H1 (cell line): Measurements from ENCODE around the gene NDP. TPM values are rescaled to one million over a fixed set of nuclear protein-coding genes. Genes with fewer than 3 reads are reported as not detected.
A peak's percentile ranks its signal among the peaks of the same experiment; 100 is the strongest.

Experiments
- CTCF ChIA-PET: fragments of 300-600 bp; sonication (Branson Sonifier 250); formaldehyde crosslinking; loops from one replicate; lab custom pipeline; 2021; ENCODE audit not compliant: partially characterized antibody; lab: Charles Lee
- POLR2A ChIA-PET: fragments of 300-600 bp; sonication (Branson Sonifier 250); formaldehyde crosslinking; loops from one replicate; lab custom pipeline; 2021; ENCODE audit warnings: inconsistent platforms; ENCODE audit not compliant: partially characterized antibody; lab: Charles Lee
- DNase-seq, 2 experiments: peaks; one replicate each; pipeline versions ENCODE4 v3.0.0 to v3.0.0-alpha.2; 2010 to 2022; ENCODE audit warnings: low spot score in 2 of 2, low read depth in 1 of 2, mixed read lengths in 1 of 2
- FAIRE-seq: peaks from 2 replicates; lab custom pipeline; 2011; peaks lifted over from hg19 to GRCh38; lab: Jason Lieb, UNC
- H2AFZ ChIP-seq: 2 replicates; pipeline ENCODE4 v1.8.1; 2012; ENCODE audit warnings: low read length, inconsistent platforms
- H2AK5ac ChIP-seq: 2 replicates; pipeline ENCODE4 v1.6.1; 2013; ENCODE audit warnings: low read depth, low read length
- H2BK120ac ChIP-seq: replicated peaks from 2 replicates; pipeline ENCODE3; 2013; ENCODE audit warnings: low read depth, low read length, inconsistent platforms
- H2BK12ac ChIP-seq: 2 replicates; pipeline ENCODE4 v1.6.1; 2013; ENCODE audit warnings: low read depth, low read length
- H2BK15ac ChIP-seq: 2 replicates; pipeline ENCODE4 v1.6.1; 2013; ENCODE audit warnings: low read length
- H2BK20ac ChIP-seq: 2 replicates; pipeline ENCODE4 v1.6.1; 2013; ENCODE audit warnings: low read length
- H2BK5ac ChIP-seq: 2 replicates; pipeline ENCODE4 v1.6.1; 2013; ENCODE audit warnings: low read depth, low read length
- H3K14ac ChIP-seq: 2 replicates; pipeline ENCODE4 v1.6.1; 2013; ENCODE audit warnings: inconsistent platforms; ENCODE audit not compliant: insufficient read length
- H3K18ac ChIP-seq: 2 replicates; pipeline ENCODE4 v1.6.1; 2013; ENCODE audit warnings: low read length; ENCODE audit errors: extremely low read depth
- H3K23ac ChIP-seq: 2 replicates; pipeline ENCODE4 v1.6.1; 2013; ENCODE audit warnings: inconsistent platforms; ENCODE audit not compliant: insufficient read length
- H3K23me2 ChIP-seq: 2 replicates; pipeline ENCODE4 v1.6.1; 2013; ENCODE audit warnings: low read depth, low read length
- H3K27ac ChIP-seq: 2 replicates; pipeline ENCODE4 v1.6.1; 2011; ENCODE audit warnings: low read depth, low read length, inconsistent platforms
- H3K27me3 ChIP-seq, 4 experiments: replicated peaks in 1 of 4; 1 replicate in 1 of 4; 2 replicates in 3 of 4; pipeline versions ENCODE4 v1.6.1 to v1.8.1; 2011 to 2013; ENCODE audit warnings: low read length in 3 of 4, mild to moderate bottlenecking in 3 of 4, inconsistent platforms in 2 of 4, mixed read lengths in 2 of 4, moderate library complexity in 1 of 4; ENCODE audit not compliant: control insufficient read depth in 3 of 4, insufficient read depth in 3 of 4; ENCODE audit errors: extremely low read depth in 1 of 4
- H3K36me3 ChIP-seq, 4 experiments: 2 replicates each; pipeline versions ENCODE4 v1.6.1 to v1.8.1; 2011 to 2013; ENCODE audit warnings: mild to moderate bottlenecking in 4 of 4, low read length in 3 of 4, moderate library complexity in 2 of 4, control low read depth in 1 of 4, inconsistent platforms in 1 of 4; ENCODE audit not compliant: insufficient read depth in 4 of 4, control insufficient read depth in 2 of 4
- H3K4ac ChIP-seq: replicated peaks from 2 replicates; pipeline ENCODE3; 2013; ENCODE audit warnings: low read length, low read depth, mixed read lengths, inconsistent platforms; ENCODE audit not compliant: insufficient read length
- H3K4me1 ChIP-seq, 4 experiments: replicated peaks in 1 of 4; 1 replicate in 1 of 4; 2 replicates in 3 of 4; pipeline versions ENCODE4 v1.6.1 to v1.8.1; 2011 to 2013; ENCODE audit warnings: low read length in 3 of 4, inconsistent platforms in 2 of 4, mixed read lengths in 1 of 4; ENCODE audit not compliant: insufficient read depth in 4 of 4, control insufficient read depth in 3 of 4
- H3K4me2 ChIP-seq, 2 experiments: 2 replicates each; pipeline versions ENCODE4 v1.6.1 to v1.8.1; 2011 to 2013; ENCODE audit warnings: low read depth in 2 of 2, low read length in 2 of 2, control low read depth in 1 of 2, inconsistent platforms in 1 of 2, mild to moderate bottlenecking in 1 of 2; ENCODE audit not compliant: insufficient read depth in 1 of 2
- H3K4me3 ChIP-seq, 4 experiments: fragments of 200-600, 300-600 bp in 1 of 4; sonication (generic), shearing (Covaris generic), sonication (Bioruptor Twin) in 1 of 4; 2 replicates each; pipeline versions ENCODE4 v1.5.1 to v1.8.1; 2011 to 2016; ENCODE audit warnings: low read length in 4 of 4, low read depth in 3 of 4, control low read depth in 2 of 4, inconsistent platforms in 2 of 4, mild to moderate bottlenecking in 2 of 4, mixed read lengths in 1 of 4, moderate library complexity in 1 of 4; ENCODE audit not compliant: insufficient read depth in 2 of 4; ENCODE audit errors: extremely low read depth in 1 of 4
- H3K56ac ChIP-seq: replicated peaks from 2 replicates; pipeline ENCODE3; 2013; ENCODE audit warnings: low read depth, mild to moderate bottlenecking, mixed read lengths, low read length, inconsistent platforms; ENCODE audit not compliant: insufficient read length
- H3K79me1 ChIP-seq: 2 replicates; pipeline ENCODE4 v1.6.1; 2013; ENCODE audit warnings: low read depth, low read length, control low read depth
- H3K79me2 ChIP-seq, 2 experiments: 2 replicates each; pipeline versions ENCODE4 v1.6.1 to v1.8.1; 2012 to 2013; ENCODE audit warnings: low read length in 2 of 2, mild to moderate bottlenecking in 2 of 2, inconsistent platforms in 1 of 2; ENCODE audit not compliant: insufficient read depth in 2 of 2, control insufficient read depth in 1 of 2
- H3K9ac ChIP-seq, 4 experiments: replicated peaks in 1 of 4; 1 replicate in 1 of 4; 2 replicates in 3 of 4; pipeline versions ENCODE4 v1.6.1 to v1.8.1; 2011 to 2013; ENCODE audit warnings: low read depth in 3 of 4, low read length in 3 of 4, control low read depth in 2 of 4, mild to moderate bottlenecking in 2 of 4, moderate library complexity in 2 of 4, inconsistent platforms in 1 of 4; ENCODE audit errors: extremely low read depth in 1 of 4
- H3K9me3 ChIP-seq, 2 experiments: 2 replicates each; pipeline versions ENCODE4 v1.6.1 to v1.8.1; 2012 to 2013; ENCODE audit warnings: mild to moderate bottlenecking in 2 of 2, moderate library complexity in 2 of 2, control low read depth in 1 of 2, inconsistent platforms in 1 of 2, low read depth in 1 of 2, low read length in 1 of 2, mixed read lengths in 1 of 2; ENCODE audit not compliant: insufficient read depth in 2 of 2
- H4K20me1 ChIP-seq, 2 experiments: replicated peaks in 1 of 2; 2 replicates each; pipeline versions ENCODE3 to v1.8.1; 2011 to 2013; ENCODE audit warnings: inconsistent platforms in 2 of 2, low read length in 2 of 2, mild to moderate bottlenecking in 1 of 2; ENCODE audit not compliant: insufficient read depth in 2 of 2, control insufficient read depth in 1 of 2
- H4K5ac ChIP-seq: 2 replicates; pipeline ENCODE4 v1.6.1; 2013; ENCODE audit warnings: low read length, low read depth, mixed read lengths, inconsistent platforms; ENCODE audit not compliant: insufficient read length
- H4K8ac ChIP-seq: 2 replicates; pipeline ENCODE4 v1.8.0; 2013; ENCODE audit warnings: mild to moderate bottlenecking, moderate library complexity, low read length, inconsistent platforms; ENCODE audit not compliant: insufficient read depth; ENCODE audit errors: extremely low read depth
- H4K91ac ChIP-seq: replicated peaks from 2 replicates; pipeline ENCODE3; 2013; ENCODE audit warnings: low read length, mixed read lengths, inconsistent platforms; ENCODE audit not compliant: insufficient read length
- BCL11A ChIP-seq, 2 experiments: IDR thresholded peaks; one replicate each; pipeline ENCODE4 v1.6.1; 2011; ENCODE audit warnings: low read depth in 2 of 2, low read length in 2 of 2, mild to moderate bottlenecking in 2 of 2
- CEBPB ChIP-seq: IDR thresholded peaks from 2 replicates; pipeline ENCODE4 v1.6.1; 2012; ENCODE audit warnings: low read depth, low read length
- EZH2 ChIP-seq: fragments of 200-600 bp; sonication (generic); IDR thresholded peaks from 2 replicates; pipeline ENCODE4 v1.7.1; 2012; ENCODE audit warnings: low read depth, mild to moderate bottlenecking, moderate library complexity, low read length, inconsistent platforms; ENCODE audit not compliant: severe bottlenecking
- GABPA ChIP-seq: IDR thresholded peaks from 2 replicates; pipeline ENCODE4 v1.6.1; 2011; ENCODE audit warnings: mild to moderate bottlenecking, low read length, moderate library complexity, borderline replicate concordance; ENCODE audit not compliant: insufficient read depth
- KDM4A ChIP-seq: IDR thresholded peaks from one replicate; pipeline ENCODE4 v1.7.1; 2012; ENCODE audit warnings: low read depth, mild to moderate bottlenecking, moderate library complexity, low read length, inconsistent platforms; ENCODE audit not compliant: severe bottlenecking
- PHF8 ChIP-seq: fragments of 200-600 bp; sonication (generic); conservative IDR thresholded peaks from 2 replicates; pipeline ENCODE4 v1.7.1; 2012; ENCODE audit warnings: low read depth, mild to moderate bottlenecking, inconsistent platforms, low read length, moderate library complexity
- SP1 ChIP-seq: IDR thresholded peaks from 2 replicates; pipeline ENCODE4 v1.6.1; 2011; ENCODE audit warnings: low read depth, low read length
- ZNF274 ChIP-seq: IDR thresholded peaks from 2 replicates; pipeline ENCODE4 v1.7.0; 2012; ENCODE audit warnings: low read length, borderline replicate concordance; ENCODE audit errors: extremely low read depth
- WGBS, 2 experiments: shearing (Covaris generic) in 1 of 2; methylation state at CpG; one replicate each; pipeline versions ENCODE4 v1.1.6 to v1.1.7; 2013 to 2015; ENCODE audit warnings: low lambda C conversion rate in 2 of 2, mixed read lengths in 2 of 2, inconsistent platforms in 1 of 2, low coverage in 1 of 2, missing lambda C conversion rate in 1 of 2; ENCODE audit not compliant: insufficient replicate concordance in 2 of 2, insufficient coverage in 1 of 2, insufficient read length in 1 of 2; ENCODE audit errors: extremely low coverage in 1 of 2, missing lambda C conversion rate in 1 of 2; 5-methylcytosine and 5-hydroxymethylcytosine counted together
- long read RNA-seq, 2 experiments: library from RNA in 1 of 2; library from capped mRNA in 1 of 2; stranded (forward); transcript quantifications; one replicate each; pipeline ENCODE4 v2.0.0, GENCODE V29; 2021; ENCODE audit warnings: inconsistent platforms in 1 of 2
- polyA minus RNA-seq, 3 experiments: library from RNA; depleted of rRNA, polyadenylated mRNA; stranded (reverse); fragments of >200 nt; gene quantifications; 1 replicate in 2 of 3; 2 replicates in 1 of 3; pipeline ENCODE4 v1.2.3, GENCODE V29; 2011
- polyA plus RNA-seq, 7 experiments: library from polyadenylated mRNA; depleted of rRNA in 3 of 7; stranded (reverse) in 5 of 7; unstranded in 2 of 7; fragments of >200 nt in 5 of 7; fragments of 200-250 nt in 2 of 7; gene quantifications; 1 replicate in 5 of 7; 2 replicates in 1 of 7; 4 replicates in 1 of 7; pipeline versions ENCODE4 v1.2.1 to v1.2.3, GENCODE V29; 2011 to 2013; ENCODE audit warnings: missing spikeins in 2 of 7, mixed read lengths in 2 of 7
- total RNA-seq: library from RNA; stranded (reverse); fragmentation: NEBNext Ultra II Directional; extraction: Animal tissue kit (Norgen Biotek cat#: 25700); gene quantifications from 2 replicates; pipeline ENCODE4 v1.2.1, GENCODE V29; 2021
- TF ChIP-seq, protein P1 (sequence below): IDR thresholded peaks from 2 replicates; pipeline ENCODE4 v1.6.1; 2012; ENCODE audit warnings: inconsistent platforms

NDP gene
- 0.29 and 0.82 TPM in 2 replicates for total RNA-seq
- 0.14 and 0.26 TPM in 2 replicates for polyA plus RNA-seq (2011; rRNA removed)
- polyA plus RNA-seq (2011; cell fraction: cytosol; rRNA removed) = 0.18 TPM
- polyA plus RNA-seq (2011; cell fraction: nucleus; rRNA removed) = 0.10 TPM
- polyA plus RNA-seq (2012, experiment 1 of 2) = 0.15 to 0.39 TPM (median 0.26 TPM) in 4 replicates
- not detected for polyA plus RNA-seq (2012, experiment 2 of 2)
- 0.32 TPM for polyA plus RNA-seq (2013, experiment 1 of 2)
- polyA plus RNA-seq (2013, experiment 2 of 2) = 0.26 TPM
- polyA minus RNA-seq (2011; rRNA and poly(A)+ RNA removed) = 0.13 TPM in 1 of 2 replicates, not detected in the other
- polyA minus RNA-seq (2011; cell fraction: cytosol; rRNA and poly(A)+ RNA removed) = not detected
- polyA minus RNA-seq (2011; cell fraction: nucleus; rRNA and poly(A)+ RNA removed) = not detected
- long read RNA-seq, experiment 1 = 0 reads
- long read RNA-seq, experiment 2 = 0 reads

GRCh38 chrX:43973249-43974099 lies at the start of gene NDP:
TSS of gene NDP (minus strand) at chrX:43973390. CDS start at chrX:43958645, 14,745 bp downstream.
- Histone ChIP-seq H3K79me1 (no peaks in the 10 kb centered on the region), H3K18ac (no peak within 1 kb of the TSS), H3K9me3 (no peaks in the 10 kb centered on the region), H2BK15ac (no peak within 1 kb of the TSS), H3K9ac (peak within 1 kb of the TSS in 1 of 4 experiments; percentile 13; a peak in 2 of 7 replicates), H3K23ac (no peak within 1 kb of the TSS), H3K4me1 (peaks cover 0 to 9% (median 1%) of the 10 kb centered on the region in 4 experiments; a peak in 3 of 7 replicates), H3K79me2 (no peaks in the 10 kb centered on the region), H2BK20ac (no peak within 1 kb of the TSS), H3K36me3 (no peaks in the 10 kb centered on the region), H3K4me2 (peak within 1 kb of the TSS; percentile 65 to 93), H2AK5ac (no peak within 1 kb of the TSS), H4K8ac (no peak within 1 kb of the TSS), H2BK5ac (no peak within 1 kb of the TSS), H2BK120ac (no peak within 1 kb of the TSS), H3K27ac (no peak within 1 kb of the TSS), H2BK12ac (no peak within 1 kb of the TSS), H4K91ac (no peak within 1 kb of the TSS), H3K56ac (no peak within 1 kb of the TSS), H3K14ac (no peak within 1 kb of the TSS), H3K4ac (no peak within 1 kb of the TSS), H4K5ac (no peak within 1 kb of the TSS), H4K20me1 (no peaks in the 10 kb centered on the region), H3K23me2 (no peaks in the 10 kb centered on the region), H3K4me3 (peak within 1 kb of the TSS; percentile 32 to 56 (median 35); a peak in 7 of 8 replicates), H2AFZ (peak within 1 kb of the TSS; percentile 4; the same call in 1 of the 2 replicates), H3K27me3 (peaks cover 0 to 12% (median 1%) of the 10 kb centered on the region in 4 experiments; a peak in 2 of 7 replicates)
- ChIA-PET POLR2A (no interaction called here), CTCF (interaction anchor here (0.9 to 3.0 kb wide), 2 partner anchors 11 to 33 kb away, joined by 3 to 15 read pairs; no protein-coding TSS in a partner anchor)
- WGBS, 2 experiments = 14% methylated on average over 18 of the region's 28 CpGs; no CpG with 5 or more reads in 1 of the 2 experiments
- no peak for FAIRE-seq
- TF ChIP-seq CEBPB (no peak), GABPA (no peak), BCL11A (IDR thresholded peaks at IDR 0.05; ENCODE audit: low read depth in 2 of 2, low read length in 2 of 2) (no peak), ZNF274 (no peak), KDM4A (no peak), PHF8 (no peak), EZH2 (peak; percentile 21), SP1 (no peak)
- TF ChIP-seq, protein P1, sequence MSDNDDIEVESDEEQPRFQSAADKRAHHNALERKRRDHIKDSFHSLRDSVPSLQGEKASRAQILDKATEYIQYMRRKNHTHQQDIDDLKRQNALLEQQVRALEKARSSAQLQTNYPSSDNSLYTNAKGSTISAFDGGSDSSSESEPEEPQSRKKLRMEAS = no peak
- no peak for DNase-seq
